Tibial artery (tissue), 4 donors: ENCODE data around the gene COL15A1.

ENCODE experiments used
- DNase-seq, 2 donors: peaks; one replicate each; pipeline ENCODE4 v3.0.0-alpha.2; 2019
- H3K27ac ChIP-seq, 2 donors: fragments of 200-600 bp; sonication (generic) in 1 of 2; 1 replicate in 1 of 2; 2 replicates in 1 of 2; pipeline ENCODE4 v1.5.1; 2018 to 2019; ENCODE audit warnings: mild to moderate bottlenecking in 1 of 2
- H3K27me3 ChIP-seq, 2 donors: fragments of 200-600 bp; sonication (generic) in 1 of 2; one replicate each; pipeline versions ENCODE4 v1.5.1 to v1.6.0; 2016 to 2019
- H3K36me3 ChIP-seq, 3 donors: fragments of 200-600 bp; sonication (generic) in 2 of 3; one replicate each; pipeline ENCODE4 v1.5.1; 2016 to 2019; ENCODE audit warnings: mild to moderate bottlenecking in 2 of 3
- H3K4me1 ChIP-seq, 4 donors: fragments of 200-600 bp; sonication (generic) in 2 of 4; 1 replicate in 3 of 4; 2 replicates in 1 of 4; pipeline ENCODE4 v1.5.1; 2016 to 2019
- H3K4me3 ChIP-seq, 2 donors: fragments of 200-600 bp; sonication (generic) in 1 of 2; 1 replicate in 1 of 2; 2 replicates in 1 of 2; pipeline ENCODE4 v1.5.1; 2018 to 2019; ENCODE audit warnings: mild to moderate bottlenecking in 2 of 2
- H3K9me3 ChIP-seq, 3 donors: fragments of 200-600 bp; sonication (generic) in 1 of 3; one replicate each; pipeline ENCODE4 v1.5.1; 2016 to 2019
- intact Hi-C: fragments of 100-400 bp; cut with DNase I; formaldehyde crosslinking; loops from one replicate; pipeline ENCODE4 v1.15.0; 2023; ENCODE audit warnings: low total_unique reads
- TF ChIP-seq, protein P1 (sequence below), 2 experiments: fragments of 200-600 bp in 1 of 2; fragments of 450-650 bp in 1 of 2; IDR thresholded peaks; one replicate each; pipeline ENCODE4 v1.5.1; 2017 to 2019; ENCODE audit warnings: antibody characterized with exemption in 2 of 2, mild to moderate bottlenecking in 1 of 2, moderate library complexity in 1 of 2

COL15A1 gene

DNA sequence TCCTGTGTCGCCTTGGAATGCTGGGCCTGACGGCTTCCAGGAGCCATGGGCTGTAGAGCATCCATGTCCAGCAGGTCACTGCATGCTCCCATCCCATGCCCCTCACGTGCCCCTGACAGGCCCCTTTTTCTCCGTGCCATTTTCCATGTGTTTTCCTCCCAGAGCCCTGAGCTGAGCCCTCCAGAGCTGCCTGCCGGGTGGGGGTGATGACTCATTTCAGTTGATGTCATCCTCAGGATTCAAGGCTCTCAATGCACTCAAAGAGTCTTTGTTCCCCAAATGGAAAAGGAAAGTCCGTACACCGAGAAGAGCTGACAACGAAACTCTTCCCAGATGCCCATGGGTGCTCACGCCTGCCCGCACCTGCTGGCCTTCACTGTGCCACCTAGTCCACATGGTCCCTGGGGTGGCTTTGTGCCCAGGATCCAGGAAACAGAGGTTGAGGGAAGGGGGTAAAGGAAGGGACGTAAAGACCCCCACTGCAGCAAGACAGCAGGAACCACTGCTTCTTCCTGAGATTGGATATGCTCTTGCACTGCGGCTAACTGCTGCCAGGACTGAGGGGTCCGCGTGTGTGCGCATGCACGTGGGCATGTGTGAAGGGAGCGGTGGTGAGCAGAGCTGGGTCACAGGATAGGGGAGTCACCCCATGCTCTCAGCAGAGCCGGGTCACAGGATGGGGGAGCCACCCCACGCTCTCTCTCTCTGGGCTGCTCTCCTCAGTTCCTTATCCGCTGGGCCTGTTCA is 27.6 kb downstream of the COL15A1 start:
- no peaks in the 10 kb centered on the region for H3K27me3 ChIP-seq
- TF ChIP-seq, protein P1, sequence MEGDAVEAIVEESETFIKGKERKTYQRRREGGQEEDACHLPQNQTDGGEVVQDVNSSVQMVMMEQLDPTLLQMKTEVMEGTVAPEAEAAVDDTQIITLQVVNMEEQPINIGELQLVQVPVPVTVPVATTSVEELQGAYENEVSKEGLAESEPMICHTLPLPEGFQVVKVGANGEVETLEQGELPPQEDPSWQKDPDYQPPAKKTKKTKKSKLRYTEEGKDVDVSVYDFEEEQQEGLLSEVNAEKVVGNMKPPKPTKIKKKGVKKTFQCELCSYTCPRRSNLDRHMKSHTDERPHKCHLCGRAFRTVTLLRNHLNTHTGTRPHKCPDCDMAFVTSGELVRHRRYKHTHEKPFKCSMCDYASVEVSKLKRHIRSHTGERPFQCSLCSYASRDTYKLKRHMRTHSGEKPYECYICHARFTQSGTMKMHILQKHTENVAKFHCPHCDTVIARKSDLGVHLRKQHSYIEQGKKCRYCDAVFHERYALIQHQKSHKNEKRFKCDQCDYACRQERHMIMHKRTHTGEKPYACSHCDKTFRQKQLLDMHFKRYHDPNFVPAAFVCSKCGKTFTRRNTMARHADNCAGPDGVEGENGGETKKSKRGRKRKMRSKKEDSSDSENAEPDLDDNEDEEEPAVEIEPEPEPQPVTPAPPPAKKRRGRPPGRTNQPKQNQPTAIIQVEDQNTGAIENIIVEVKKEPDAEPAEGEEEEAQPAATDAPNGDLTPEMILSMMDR (IDR thresholded peaks at IDR 0.05) = no peak
- no peaks in the 10 kb centered on the region for H3K9me3 ChIP-seq
- H3K27ac ChIP-seq = peak overlapping the region; percentile 49 to 85
- intact Hi-C loops = no loop called here
- H3K4me1 ChIP-seq = peaks cover 0 to 69% (median 55%) of the 10 kb centered on the region in 4 donors
- DNase-seq = peak in 1 of 2 donors; percentile 77
- no peaks in the 10 kb centered on the region for H3K36me3 ChIP-seq
- H3K4me3 ChIP-seq = no peak overlapping the region

DNA sequence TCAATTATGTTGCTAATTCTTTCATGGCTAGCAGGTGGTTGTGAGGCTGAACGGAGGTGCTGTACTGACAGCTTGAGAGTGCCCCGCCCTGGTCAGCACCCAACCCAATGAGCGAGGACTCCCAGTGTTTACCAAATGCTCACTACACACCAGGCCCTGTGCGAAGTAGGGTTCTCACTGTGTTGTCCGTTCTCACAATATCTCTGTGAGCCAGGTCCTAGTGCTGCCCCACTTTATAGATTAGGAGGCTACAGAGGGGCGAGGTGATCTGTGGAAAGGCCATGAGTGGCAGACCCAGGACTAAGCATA is 28.2 kb downstream of the COL15A1 start:
- no peak for DNase-seq
- Histone ChIP-seq H3K36me3 (no peaks in the 10 kb centered on the region), H3K27ac (peak overlapping the region; percentile 49 to 85), H3K4me3 (no peak overlapping the region), H3K4me1 (peaks cover 0 to 66% (median 55%) of the 10 kb centered on the region in 4 donors), H3K9me3 (no peaks in the 10 kb centered on the region), H3K27me3 (no peaks in the 10 kb centered on the region)
- intact Hi-C loops = no loop called here
- TF ChIP-seq, protein P1 (IDR thresholded peaks at IDR 0.05) = no peak

DNA sequence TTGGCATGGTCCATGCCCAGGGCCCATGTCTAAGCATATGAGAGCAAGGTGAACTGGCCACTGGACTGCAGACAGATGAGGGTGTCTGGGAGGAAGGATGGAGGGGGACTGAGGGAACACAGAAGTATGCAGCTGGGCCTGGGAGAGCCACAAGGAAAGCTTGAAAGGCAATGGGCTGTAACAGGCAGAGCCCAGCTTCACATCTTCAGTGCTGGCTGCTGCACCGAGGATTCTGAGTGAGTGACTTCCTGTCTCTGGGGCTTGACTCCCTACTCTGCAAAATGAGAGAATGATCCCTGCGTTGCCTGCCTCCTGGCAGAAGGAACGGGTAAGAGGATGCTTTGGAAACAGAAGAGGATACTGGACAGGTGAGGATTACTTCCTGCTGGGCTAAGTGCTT is 29.0 kb downstream of the COL15A1 start:
- Histone ChIP-seq H3K36me3 (no peaks in the 10 kb centered on the region), H3K4me3 (no peak overlapping the region), H3K27me3 (no peaks in the 10 kb centered on the region), H3K9me3 (no peaks in the 10 kb centered on the region), H3K27ac (peak overlapping the region; percentile 77 to 85), H3K4me1 (peaks cover 0 to 66% (median 56%) of the 10 kb centered on the region in 4 donors)
- intact Hi-C loops = no loop called here
- DNase-seq = peak in 1 of 2 donors; percentile 62
- TF ChIP-seq, protein P1 (IDR thresholded peaks at IDR 0.05) = no peak

DNA sequence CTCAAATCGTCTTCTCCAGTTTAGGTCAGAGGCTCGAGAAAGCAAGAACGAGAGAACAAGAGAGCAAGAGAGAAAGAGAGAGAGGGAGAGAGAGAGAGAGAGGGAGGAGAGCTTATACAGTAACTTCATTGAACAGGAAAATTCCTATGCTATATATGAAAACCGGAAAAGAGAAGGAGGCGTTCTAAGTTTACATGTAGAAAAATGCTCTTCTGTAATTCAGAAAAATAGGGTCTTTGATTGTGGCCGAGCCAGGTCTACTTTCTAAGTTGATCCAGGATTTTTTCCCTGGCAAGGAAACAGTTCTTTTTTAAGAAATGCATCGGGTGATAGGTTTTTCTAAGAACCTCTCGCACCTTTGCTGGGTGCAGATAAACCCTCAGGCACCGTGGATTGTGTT is 29.5 kb downstream of the COL15A1 start:
- no peaks in the 10 kb centered on the region for H3K27me3 ChIP-seq
- no peak for DNase-seq
- no peaks in the 10 kb centered on the region for H3K36me3 ChIP-seq
- H3K4me3 ChIP-seq = no peak overlapping the region
- H3K27ac ChIP-seq = peak overlapping the region; percentile 77 to 85
- TF ChIP-seq, protein P1 (IDR thresholded peaks at IDR 0.05) = no peak
- H3K4me1 ChIP-seq = peaks cover 0 to 66% (median 59%) of the 10 kb centered on the region in 4 donors
- H3K9me3 ChIP-seq = no peaks in the 10 kb centered on the region
- intact Hi-C loops = no loop called here

DNA sequence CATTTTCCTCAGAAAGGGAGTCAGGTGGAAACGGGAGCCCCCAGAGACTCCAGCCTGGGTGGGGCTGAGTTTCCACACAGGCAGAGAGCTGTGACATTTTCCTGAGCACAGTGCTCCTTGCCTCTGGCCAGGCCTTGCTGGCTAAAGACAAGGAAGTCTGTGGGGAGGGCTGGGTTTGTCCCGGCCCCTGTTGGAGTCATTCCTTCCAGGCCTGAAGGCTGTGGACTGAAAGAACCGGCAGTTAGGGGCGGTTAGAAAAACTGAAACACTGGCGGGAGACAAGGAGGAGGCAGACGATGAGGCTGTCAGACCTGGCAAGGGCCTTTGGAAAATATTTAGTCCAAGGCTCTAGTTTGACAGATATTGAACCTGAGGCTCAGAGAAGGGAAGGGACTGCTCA is 29.9 kb downstream of the COL15A1 start:
- TF ChIP-seq, protein P1 (IDR thresholded peaks at IDR 0.05) = no peak
- DNase-seq = peak; percentile 75 to 88
- no peaks in the 10 kb centered on the region for H3K9me3 ChIP-seq
- H3K36me3 ChIP-seq = no peaks in the 10 kb centered on the region
- H3K27ac ChIP-seq = peak overlapping the region; percentile 77 to 85
- no peak overlapping the region for H3K4me3 ChIP-seq
- intact Hi-C loops = no loop called here
- H3K27me3 ChIP-seq = no peaks in the 10 kb centered on the region
- H3K4me1 ChIP-seq = peaks cover 0 to 70% (median 58%) of the 10 kb centered on the region in 4 donors
